MCF 10A (cell line): Measurements from ENCODE around the gene CEP112. TPM values are rescaled to one million over a fixed set of nuclear protein-coding genes. Genes with fewer than 3 reads are reported as not detected.

Source experiments
- BruUV-seq: library from RNA; stranded (reverse); fragments of 400-500 nt; replicated peaks from 2 replicates; lab custom pipeline; 2021; lab: Mats Ljungman, UMichigan
- CTCF ChIA-PET: fragments of 300-600 bp; sonication (Branson Sonifier 250); formaldehyde crosslinking; extraction: SDS; loops from one replicate; lab custom pipeline; 2021; ENCODE audit warnings: antibody characterized with exemption, inconsistent platforms; lab: Yijun Ruan, JAX
- POLR2A ChIA-PET: fragments of 300-600, 350-650 bp; sonication (Branson Sonifier 250); formaldehyde crosslinking; extraction: SDS; loops from one replicate; lab custom pipeline; 2020; ENCODE audit warnings: antibody characterized with exemption, inconsistent platforms; lab: Yijun Ruan, JAX
- DNase-seq: peaks from one replicate; pipeline ENCODE4 v3.0.0-alpha.2; 2018; ENCODE audit not compliant: unreplicated experiment
- H3K27ac Mint-ChIP-seq: one replicate; pipeline ENCODE4 v1.8.0; 2022; ENCODE audit warnings: mild to moderate bottlenecking, low read depth, mixed read lengths; ENCODE audit not compliant: unreplicated experiment
- H3K27me3 Mint-ChIP-seq: one replicate; pipeline ENCODE4 v1.8.0; 2022; ENCODE audit warnings: mixed read lengths; ENCODE audit not compliant: insufficient read depth, unreplicated experiment
- H3K36me3 Mint-ChIP-seq: one replicate; pipeline ENCODE4 v1.8.0; 2022; ENCODE audit warnings: mild to moderate bottlenecking, moderate library complexity, mixed read lengths; ENCODE audit not compliant: insufficient read depth, unreplicated experiment
- H3K4me1 Mint-ChIP-seq: one replicate; pipeline ENCODE4 v1.8.0; 2022; ENCODE audit warnings: mixed read lengths; ENCODE audit not compliant: insufficient read depth, unreplicated experiment
- H3K4me3 Mint-ChIP-seq: one replicate; pipeline ENCODE4 v1.8.0; 2022; ENCODE audit warnings: mild to moderate bottlenecking, moderate library complexity, mixed read lengths; ENCODE audit not compliant: unreplicated experiment
- H3K9me3 Mint-ChIP-seq: one replicate; pipeline ENCODE4 v1.8.0; 2022; ENCODE audit warnings: mixed read lengths; ENCODE audit not compliant: unreplicated experiment
- intact Hi-C: fragments of 100-400 bp; cut with micrococcal nuclease; formaldehyde crosslinking; loops from 2 replicates; pipeline ENCODE4 v1.14.1; 2022
- total RNA-seq: library from RNA; stranded (reverse); gene quantifications from 2 replicates; pipeline ENCODE4 v1.2.3, GENCODE V29; 2022
- TF ChIP-seq, protein P1 (sequence below): fragments of 200-600 bp; IDR thresholded peaks from one replicate; pipeline ENCODE4 v1.8.0; 2022; ENCODE audit warnings: antibody characterized with exemption, mild to moderate bottlenecking; ENCODE audit not compliant: unreplicated experiment

CEP112 gene
- total RNA-seq, 1 experiment from 2014 or later = 8.1 TPM

DNA sequence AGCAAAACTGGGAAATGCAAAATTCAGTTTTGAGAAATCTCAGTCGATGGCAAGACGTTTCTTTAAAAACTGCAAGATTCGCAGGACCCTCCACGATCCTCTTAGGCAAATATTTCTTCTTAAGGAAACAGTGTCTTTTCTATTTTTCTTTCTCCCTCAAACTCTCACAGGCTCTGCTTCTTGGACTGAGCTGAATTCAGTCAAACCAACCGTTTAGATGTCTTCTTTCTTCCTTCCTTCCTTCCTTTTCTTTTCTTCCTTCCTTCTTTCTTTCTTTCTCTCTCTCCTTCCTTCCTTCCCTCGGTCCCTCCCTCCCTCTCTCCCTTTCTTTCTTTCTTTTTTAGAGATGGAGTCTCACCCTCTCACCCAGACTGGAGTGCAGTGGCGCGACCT lies 563.3 kb downstream of the CEP112 start:
- Mint-ChIP-seq H3K27me3 (no peaks in the 10 kb centered on the region), H3K36me3 (no peaks in the 10 kb centered on the region), H3K9me3 (no peaks in the 10 kb centered on the region), H3K4me1 (peaks cover 5% of the 10 kb centered on the region), H3K4me3 (no peak overlapping the region), H3K27ac (no peak overlapping the region)
- intact Hi-C loops = no loop called here
- ChIA-PET POLR2A (interaction anchor here (0.6 to 0.7 kb wide), 2 partner anchors 433 to 536 kb away, joined by 3 read pairs; no protein-coding TSS in a partner anchor), CTCF (no interaction called here)
- BruUV-seq = no TSS peak
- TF ChIP-seq, protein P1, sequence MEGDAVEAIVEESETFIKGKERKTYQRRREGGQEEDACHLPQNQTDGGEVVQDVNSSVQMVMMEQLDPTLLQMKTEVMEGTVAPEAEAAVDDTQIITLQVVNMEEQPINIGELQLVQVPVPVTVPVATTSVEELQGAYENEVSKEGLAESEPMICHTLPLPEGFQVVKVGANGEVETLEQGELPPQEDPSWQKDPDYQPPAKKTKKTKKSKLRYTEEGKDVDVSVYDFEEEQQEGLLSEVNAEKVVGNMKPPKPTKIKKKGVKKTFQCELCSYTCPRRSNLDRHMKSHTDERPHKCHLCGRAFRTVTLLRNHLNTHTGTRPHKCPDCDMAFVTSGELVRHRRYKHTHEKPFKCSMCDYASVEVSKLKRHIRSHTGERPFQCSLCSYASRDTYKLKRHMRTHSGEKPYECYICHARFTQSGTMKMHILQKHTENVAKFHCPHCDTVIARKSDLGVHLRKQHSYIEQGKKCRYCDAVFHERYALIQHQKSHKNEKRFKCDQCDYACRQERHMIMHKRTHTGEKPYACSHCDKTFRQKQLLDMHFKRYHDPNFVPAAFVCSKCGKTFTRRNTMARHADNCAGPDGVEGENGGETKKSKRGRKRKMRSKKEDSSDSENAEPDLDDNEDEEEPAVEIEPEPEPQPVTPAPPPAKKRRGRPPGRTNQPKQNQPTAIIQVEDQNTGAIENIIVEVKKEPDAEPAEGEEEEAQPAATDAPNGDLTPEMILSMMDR = no peak
- DNase-seq = no peak

DNA sequence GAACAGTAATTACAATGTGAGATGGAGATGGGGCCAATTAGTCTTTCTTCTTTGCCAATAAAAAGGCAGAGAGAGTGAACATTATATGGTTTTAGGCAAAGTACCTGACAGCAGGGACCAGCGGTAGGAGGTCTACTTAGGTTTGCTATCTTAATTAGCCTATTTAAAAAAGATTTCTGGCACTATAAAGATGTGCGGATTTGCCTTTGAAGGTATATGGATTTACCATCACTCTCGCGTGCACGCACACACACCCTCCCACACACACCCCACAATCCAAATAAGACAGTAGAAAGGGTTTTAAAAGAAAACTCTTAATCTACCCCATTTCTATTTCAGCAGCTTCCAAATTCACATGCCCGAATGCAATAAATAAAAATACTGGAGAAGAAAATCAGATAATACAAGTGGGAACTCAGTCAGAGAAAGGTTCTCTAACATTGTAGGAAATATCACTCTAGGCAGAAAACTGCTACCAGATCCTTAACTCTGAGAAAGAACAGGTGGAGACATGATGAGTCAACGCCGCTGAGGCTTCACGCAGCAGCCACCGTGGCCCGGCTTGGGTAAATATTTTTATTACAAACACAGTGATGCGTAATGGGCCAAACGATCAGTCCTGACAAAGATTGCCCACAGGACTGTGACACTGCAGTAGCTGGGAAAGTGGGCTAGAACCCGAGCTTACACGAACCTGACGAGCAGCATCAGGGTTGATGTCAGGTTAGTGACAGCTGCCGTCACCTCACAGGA lies 563.9 kb downstream of the CEP112 start:
- Mint-ChIP-seq H3K27ac (no peak overlapping the region), H3K4me1 (peaks cover 5% of the 10 kb centered on the region), H3K27me3 (no peaks in the 10 kb centered on the region), H3K9me3 (no peaks in the 10 kb centered on the region), H3K36me3 (no peaks in the 10 kb centered on the region), H3K4me3 (no peak overlapping the region)
- CTCF ChIA-PET = interaction anchor here (0.6 kb wide), 1 partner anchor 334 kb away, joined by 4 read pairs; no protein-coding TSS in a partner anchor
- POLR2A ChIA-PET = no interaction called here
- no TSS peak for BruUV-seq
- intact Hi-C loops = no loop called here
- DNase-seq = peak; percentile 71
- TF ChIP-seq, protein P1 = no peak

DNA sequence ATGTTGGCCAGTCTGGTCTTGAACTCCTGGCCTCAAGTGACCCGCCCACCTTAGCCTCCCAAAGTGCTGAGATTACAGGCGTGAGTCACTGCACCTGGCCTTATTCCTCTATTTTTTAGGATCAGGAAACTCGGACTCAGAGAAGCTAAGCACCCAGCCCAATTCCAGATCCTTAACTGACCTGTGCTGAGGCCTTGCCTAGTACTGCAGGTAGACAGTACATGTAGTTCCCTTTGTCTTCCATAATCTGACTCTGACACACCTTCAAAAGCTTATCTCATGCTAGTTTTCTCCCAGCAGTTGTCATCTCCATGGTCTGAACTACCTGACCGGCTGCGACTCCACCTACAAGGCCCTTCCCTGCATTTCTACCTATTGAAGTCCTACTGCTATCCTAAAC lies 564.8 kb downstream of the CEP112 start:
- TF ChIP-seq, protein P1 = no peak
- BruUV-seq = no TSS peak
- no peak overlapping the region for H3K27ac Mint-ChIP-seq
- DNase-seq = no peak
- ChIA-PET POLR2A (no interaction called here), CTCF (interaction anchor here (0.6 kb wide), 1 partner anchor 12 kb away, joined by 3 read pairs; no protein-coding TSS in a partner anchor)
- intact Hi-C loops = no loop called here
- H3K4me3 Mint-ChIP-seq = no peak overlapping the region
- H3K27me3 Mint-ChIP-seq = no peaks in the 10 kb centered on the region
- H3K4me1 Mint-ChIP-seq = peaks cover 5% of the 10 kb centered on the region
- no peaks in the 10 kb centered on the region for H3K9me3 Mint-ChIP-seq
- no peaks in the 10 kb centered on the region for H3K36me3 Mint-ChIP-seq

DNA sequence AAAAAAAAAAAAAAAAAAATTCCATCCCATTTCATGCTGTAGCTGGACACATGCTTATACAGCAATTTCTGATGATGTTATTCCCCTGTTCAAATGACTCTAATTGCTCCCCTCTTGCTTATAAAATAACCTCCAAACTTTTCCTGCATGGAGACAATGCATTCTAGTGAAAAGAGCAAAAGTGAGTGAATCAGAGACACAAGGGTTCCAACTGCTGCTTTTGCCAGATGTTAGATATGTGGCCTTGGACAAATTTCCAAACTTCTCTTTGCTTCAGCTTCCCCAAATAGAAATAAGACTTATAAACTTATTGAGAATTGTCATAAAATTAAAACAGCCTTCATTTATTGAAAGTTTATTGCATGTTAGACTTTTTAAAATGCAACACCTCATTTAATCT lies 565.5 kb downstream of the CEP112 start:
- Mint-ChIP-seq H3K27me3 (no peaks in the 10 kb centered on the region), H3K4me1 (peaks cover 5% of the 10 kb centered on the region), H3K27ac (no peak overlapping the region), H3K36me3 (no peaks in the 10 kb centered on the region), H3K4me3 (no peak overlapping the region), H3K9me3 (no peaks in the 10 kb centered on the region)
- DNase-seq = no peak
- intact Hi-C loops = no loop called here
- POLR2A ChIA-PET = no interaction called here
- no TSS peak for BruUV-seq
- TF ChIP-seq, protein P1 = no peak
- CTCF ChIA-PET = interaction anchor here (0.6 kb wide), 1 partner anchor 12 kb away, joined by 3 read pairs; no protein-coding TSS in a partner anchor
